ENCODE data around the gene PKIG. TPM values are rescaled to one million over a fixed set of nuclear protein-coding genes. Genes with fewer than 3 reads are reported as not detected.
A peak's percentile ranks its signal among the peaks of the same experiment; 100 is the strongest.

The PKIG gene
- polyA plus RNA-seq, 6 donors from 2014 or later = 74.7 to 219 (median 103) TPM

DNA sequence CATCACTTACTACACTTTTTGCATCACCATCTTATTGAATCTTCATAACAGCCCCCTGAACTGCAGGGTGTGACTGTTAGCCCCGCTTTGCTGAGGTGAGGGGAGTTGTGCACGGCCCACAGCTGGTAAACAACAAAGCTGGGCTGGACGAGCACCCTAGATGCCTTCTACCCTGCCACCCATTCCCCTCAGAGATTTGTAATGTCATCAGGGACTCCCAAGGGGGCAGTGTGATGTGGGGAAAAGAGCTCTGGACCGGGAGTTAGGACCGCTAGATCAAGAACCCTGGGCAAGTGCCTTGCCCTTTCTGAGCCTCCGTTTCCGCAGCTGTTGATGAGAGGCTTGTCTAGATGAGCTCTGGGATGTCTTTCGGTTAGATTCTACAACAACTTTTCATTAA, 20.9 kb downstream of the PKIG start:
- H3K27me3 Mint-ChIP-seq = no peaks in the 10 kb centered on the region
- ATAC-seq (ENCODE audit: low read depth in 2 of 2) (no peak), DNase-seq (no peak)
- peaks cover 0 to 5% (median 0%) of the 10 kb centered on the region in 7 donors for H3K9me3 Mint-ChIP-seq
- no peak overlapping the region for H3K27ac Mint-ChIP-seq
- H3K4me3 Mint-ChIP-seq = no peak overlapping the region
- peaks cover 6 to 21% of the 10 kb centered on the region in 2 donors for H3K36me3 Mint-ChIP-seq
- H3K4me1 Mint-ChIP-seq = peaks cover 19 to 42% (median 30%) of the 10 kb centered on the region in 3 donors

- peaks cover 6 to 11% of the 10 kb centered on the region in 2 donors for H3K36me3 Mint-ChIP-seq
- H3K4me3 Mint-ChIP-seq = peak overlapping the region in 3 of 8 donors; percentile 9 to 21 (median 10)
- H3K27ac Mint-ChIP-seq = peak overlapping the region in 4 of 6 donors; percentile 60 to 88 (median 70)
- peaks cover 0 to 5% (median 0%) of the 10 kb centered on the region in 7 donors for H3K9me3 Mint-ChIP-seq
- peaks cover 34 to 55% (median 53%) of the 10 kb centered on the region in 3 donors for H3K4me1 Mint-ChIP-seq
- DNase-seq (no peak), ATAC-seq (ENCODE audit: low read depth in 2 of 2) (no peak)
- no peaks in the 10 kb centered on the region for H3K27me3 Mint-ChIP-seq
These were observed 24.5 kb downstream of the PKIG start for GRCh38 chr20:44606725-44607441.

DNA sequence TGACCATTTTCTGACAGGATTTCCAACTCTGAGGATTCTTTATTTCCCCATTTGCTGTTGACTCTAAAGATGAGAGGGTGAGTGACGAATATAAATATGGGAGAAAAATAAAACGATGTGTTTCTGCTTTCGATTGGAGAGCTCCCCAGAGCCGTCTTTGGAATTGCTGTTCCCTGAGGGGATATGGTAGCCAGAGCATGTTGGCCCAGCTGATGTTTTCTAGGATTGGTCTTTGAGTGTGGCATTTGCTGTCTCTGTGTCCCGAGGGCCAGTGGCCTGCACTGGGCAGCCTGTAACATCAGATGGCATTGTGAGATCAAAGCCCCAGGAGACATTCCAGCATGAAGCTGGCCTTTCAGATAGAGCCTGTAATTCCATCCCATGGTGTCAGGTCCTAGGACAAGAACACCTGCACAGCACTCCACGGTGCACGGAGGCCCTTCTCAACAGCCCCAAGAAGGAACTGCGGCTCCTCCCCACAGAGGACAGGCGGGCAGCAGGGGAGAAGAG, 26.7 kb downstream of the PKIG start:
- H3K4me3 Mint-ChIP-seq = peak overlapping the region in 5 of 8 donors; percentile 12 to 56 (median 30)
- H3K36me3 Mint-ChIP-seq = peaks cover 13 to 20% of the 10 kb centered on the region in 2 donors
- ATAC-seq (ENCODE audit: low read depth in 2 of 2) (no peak), DNase-seq (no peak)
- H3K9me3 Mint-ChIP-seq = peaks cover 0 to 5% (median 0%) of the 10 kb centered on the region in 7 donors
- H3K27ac Mint-ChIP-seq = peak overlapping the region; percentile 76 to 99 (median 90)
- no peaks in the 10 kb centered on the region for H3K27me3 Mint-ChIP-seq
- H3K4me1 Mint-ChIP-seq = peaks cover 38 to 67% (median 59%) of the 10 kb centered on the region in 3 donors

DNA sequence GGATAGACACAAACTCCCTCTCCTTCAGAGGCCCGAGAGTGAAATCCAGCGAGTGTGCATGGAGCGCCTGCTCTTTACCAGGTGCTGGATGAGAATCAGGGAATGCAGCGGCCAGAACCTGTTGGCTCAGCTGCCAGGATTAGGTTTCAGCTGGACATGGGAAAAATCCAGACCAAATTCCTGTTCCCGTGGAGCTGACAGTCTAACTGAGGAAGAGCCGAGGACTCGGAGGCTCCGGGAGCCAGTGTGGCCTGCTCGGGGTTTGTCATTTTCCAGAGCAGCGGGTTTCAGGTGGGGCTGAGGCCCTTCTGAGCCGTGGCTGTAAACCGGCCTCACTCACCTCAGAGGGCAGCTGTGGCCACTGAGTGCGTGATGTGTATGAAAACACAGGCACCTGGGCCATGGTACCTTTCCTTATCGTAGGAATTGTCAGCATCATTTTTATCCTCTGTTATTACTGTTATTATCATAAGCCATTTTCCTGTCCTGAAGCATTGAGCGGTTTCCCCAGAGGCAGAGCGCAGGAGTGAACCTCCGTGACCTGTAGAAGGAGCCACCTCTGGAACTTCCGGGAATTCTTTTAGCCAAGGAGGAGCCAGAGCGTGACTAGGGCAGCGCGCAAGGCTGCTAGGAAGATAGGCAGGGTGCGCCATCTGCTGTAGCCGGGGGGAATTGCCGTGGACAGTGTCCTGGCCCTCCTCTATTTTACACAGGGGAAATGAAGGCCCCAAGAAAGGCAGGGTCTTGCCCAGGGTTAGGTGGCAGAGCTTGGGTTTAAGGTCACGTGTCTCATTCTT, 27.3 kb downstream of the PKIG start:
- Mint-ChIP-seq H3K9me3 (peaks cover 0 to 5% (median 0%) of the 10 kb centered on the region in 7 donors), H3K4me3 (peak overlapping the region; percentile 61 to 89 (median 71)), H3K27ac (peak overlapping the region; percentile 95 to 99 (median 98)), H3K4me1 (peaks cover 41 to 67% (median 61%) of the 10 kb centered on the region in 3 donors), H3K36me3 (peaks cover 17 to 23% of the 10 kb centered on the region in 2 donors), H3K27me3 (no peaks in the 10 kb centered on the region)
- ATAC-seq (ENCODE audit: low read depth in 2 of 2) (peak; percentile 90 to 91), DNase-seq (peak; percentile 75)

- no peak for DNase-seq
- Mint-ChIP-seq H3K27me3 (no peaks in the 10 kb centered on the region), H3K9me3 (peaks cover 0 to 5% (median 0%) of the 10 kb centered on the region in 7 donors), H3K4me1 (peaks cover 48 to 74% (median 68%) of the 10 kb centered on the region in 3 donors), H3K4me3 (peak overlapping the region; percentile 61 to 89 (median 71)), H3K36me3 (peaks cover 23 to 24% of the 10 kb centered on the region in 2 donors), H3K27ac (peak overlapping the region; percentile 95 to 99 (median 98))
- peak; percentile 48 to 58 for ATAC-seq (ENCODE audit: low read depth in 2 of 2)
These were observed 28.1 kb downstream of the PKIG start for GRCh38 chr20:44610313-44610962.

DNA sequence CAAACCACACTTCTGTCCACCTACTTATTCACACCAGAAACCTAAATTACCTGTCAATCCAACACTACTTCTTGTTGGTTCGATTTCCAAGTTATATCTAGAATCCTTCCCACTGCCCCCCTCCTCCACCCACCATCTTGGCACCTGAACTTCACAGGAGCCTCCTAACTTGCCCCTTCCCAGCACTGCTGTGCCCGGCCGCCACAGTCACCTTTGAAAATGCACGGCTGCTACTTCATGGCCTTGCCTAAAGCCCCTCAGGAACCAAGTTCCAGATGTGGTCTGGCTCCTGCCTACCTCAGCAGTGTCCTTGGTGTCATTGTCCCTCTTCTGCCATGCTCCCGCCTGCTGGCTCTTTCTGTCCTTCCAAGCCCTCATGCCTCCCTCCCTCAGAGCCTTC, 31.2 kb downstream of the PKIG start:
- peaks cover 63 to 73% (median 72%) of the 10 kb centered on the region in 3 donors for H3K4me1 Mint-ChIP-seq
- H3K9me3 Mint-ChIP-seq = no peaks in the 10 kb centered on the region
- H3K27ac Mint-ChIP-seq = peak overlapping the region in 2 of 6 donors; percentile 81 to 87
- H3K36me3 Mint-ChIP-seq = peaks cover 12 to 31% of the 10 kb centered on the region in 2 donors
- H3K4me3 Mint-ChIP-seq = peak overlapping the region in 3 of 8 donors; percentile 6 to 68 (median 57)
- DNase-seq (no peak), ATAC-seq (ENCODE audit: low read depth in 2 of 2) (no peak)
- no peaks in the 10 kb centered on the region for H3K27me3 Mint-ChIP-seq

DNA sequence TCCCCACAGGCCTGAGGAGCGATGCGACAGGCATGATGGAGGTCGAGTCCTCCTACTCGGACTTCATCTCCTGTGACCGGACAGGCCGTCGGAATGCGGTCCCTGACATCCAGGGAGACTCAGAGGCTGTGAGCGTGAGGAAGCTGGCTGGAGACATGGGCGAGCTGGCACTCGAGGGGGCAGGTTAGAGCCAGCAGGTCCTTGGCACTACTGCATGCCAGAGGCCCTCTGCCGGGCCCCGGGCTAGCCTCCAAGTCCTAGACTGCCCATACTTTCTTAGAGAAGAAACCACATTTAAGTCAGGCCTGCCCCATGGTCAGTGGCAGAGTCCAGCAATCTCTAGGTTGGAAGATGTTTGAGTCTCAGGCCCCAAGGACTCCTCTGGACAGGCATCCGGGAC, 32.1 kb downstream of the PKIG start:
- DNase-seq = no peak
- H3K36me3 Mint-ChIP-seq = peaks cover 12 to 35% of the 10 kb centered on the region in 2 donors
- H3K4me1 Mint-ChIP-seq = peaks cover 59 to 67% (median 65%) of the 10 kb centered on the region in 3 donors
- H3K4me3 Mint-ChIP-seq = no peak overlapping the region
- no peaks in the 10 kb centered on the region for H3K9me3 Mint-ChIP-seq
- H3K27ac Mint-ChIP-seq = peak overlapping the region in 4 of 6 donors; percentile 72 to 99 (median 90)
- no peak for ATAC-seq (ENCODE audit: low read depth in 2 of 2)
- H3K27me3 Mint-ChIP-seq = no peaks in the 10 kb centered on the region

GRCh38 chr20:44615169-44615791, 32.9 kb downstream of the PKIG start:
- Mint-ChIP-seq H3K36me3 (peaks cover 12 to 42% of the 10 kb centered on the region in 2 donors), H3K27me3 (no peaks in the 10 kb centered on the region), H3K27ac (peak overlapping the region; percentile 76 to 99 (median 93)), H3K4me3 (peak overlapping the region in 2 of 8 donors; percentile 12 to 16), H3K4me1 (peaks cover 57 to 67% (median 57%) of the 10 kb centered on the region in 3 donors), H3K9me3 (no peaks in the 10 kb centered on the region)
- DNase-seq = no peak
- ATAC-seq (ENCODE audit: low read depth in 2 of 2) = peak in 1 of 2 donors; percentile 25

- peak overlapping the region in 3 of 8 donors; percentile 5 to 24 (median 16) for H3K4me3 Mint-ChIP-seq
- no peak for DNase-seq
- peaks cover 49 to 59% (median 56%) of the 10 kb centered on the region in 3 donors for H3K4me1 Mint-ChIP-seq
- H3K27ac Mint-ChIP-seq = peak overlapping the region; percentile 81 to 99 (median 92)
- H3K36me3 Mint-ChIP-seq = peaks cover 12 to 44% of the 10 kb centered on the region in 2 donors
- ATAC-seq (ENCODE audit: low read depth in 2 of 2) = no peak
- H3K27me3 Mint-ChIP-seq = no peaks in the 10 kb centered on the region
- H3K9me3 Mint-ChIP-seq = no peaks in the 10 kb centered on the region
These were observed 33.7 kb downstream of the PKIG start for GRCh38 chr20:44615876-44616603.

DNA sequence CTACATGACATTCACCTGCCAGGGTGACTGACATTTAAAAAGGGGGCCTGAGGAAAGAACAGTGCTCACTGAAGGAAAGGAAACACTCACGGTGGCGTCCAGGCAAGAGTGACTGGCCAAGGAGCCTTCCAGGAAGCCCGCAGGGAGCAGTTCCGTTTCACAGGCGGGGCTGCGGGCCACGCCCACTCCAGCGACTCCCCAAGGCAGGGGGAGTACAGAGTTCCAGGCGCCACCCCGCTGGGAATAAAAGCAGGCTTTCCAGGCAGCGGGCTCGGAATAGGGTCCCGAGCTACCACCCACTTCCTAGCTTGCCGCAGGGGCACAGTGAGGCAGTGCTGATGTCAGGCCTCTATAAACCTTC, 34.2 kb downstream of the PKIG start:
- H3K36me3 Mint-ChIP-seq = peaks cover 15 to 44% of the 10 kb centered on the region in 2 donors
- H3K27ac Mint-ChIP-seq = peak overlapping the region in 3 of 6 donors; percentile 75 to 87 (median 81)
- H3K4me3 Mint-ChIP-seq = no peak overlapping the region
- ATAC-seq (ENCODE audit: low read depth in 2 of 2) (no peak), DNase-seq (no peak)
- H3K9me3 Mint-ChIP-seq = no peaks in the 10 kb centered on the region
- H3K27me3 Mint-ChIP-seq = no peaks in the 10 kb centered on the region
- H3K4me1 Mint-ChIP-seq = peaks cover 44 to 54% (median 52%) of the 10 kb centered on the region in 3 donors

DNA sequence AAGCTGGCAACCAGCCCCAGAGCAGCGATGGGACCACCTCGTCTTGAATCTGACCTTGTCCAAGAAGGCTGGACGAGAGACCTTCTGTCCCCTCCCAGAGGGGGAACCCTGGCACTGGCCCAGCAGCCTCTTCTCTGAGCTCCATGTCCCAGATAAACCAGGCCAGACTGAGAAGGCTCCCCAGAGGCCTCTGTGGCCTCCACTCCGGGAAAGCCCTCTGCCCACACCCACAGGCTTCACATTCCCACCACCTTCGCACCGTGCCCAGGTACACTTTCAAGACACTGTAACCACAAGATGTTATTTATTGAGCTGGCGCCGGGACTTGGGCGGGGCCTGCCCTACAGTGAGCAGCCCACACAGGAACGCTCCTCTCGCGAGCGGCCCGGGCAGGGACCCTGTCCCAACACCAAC, 35.9 kb downstream of the PKIG start:
- no peaks in the 10 kb centered on the region for H3K9me3 Mint-ChIP-seq
- H3K27ac Mint-ChIP-seq = peak overlapping the region; percentile 64 to 92 (median 82)
- no peaks in the 10 kb centered on the region for H3K27me3 Mint-ChIP-seq
- peaks cover 14 to 44% of the 10 kb centered on the region in 2 donors for H3K36me3 Mint-ChIP-seq
- ATAC-seq (ENCODE audit: low read depth in 2 of 2) (no peak), DNase-seq (no peak)
- H3K4me3 Mint-ChIP-seq = peak overlapping the region in 1 of 8 donors; percentile 22
- H3K4me1 Mint-ChIP-seq = peaks cover 38 to 53% (median 50%) of the 10 kb centered on the region in 3 donors

GRCh38 chr20:44619294-44619693, 36.9 kb downstream of the PKIG start:
- peaks cover 0 to 2% (median 0%) of the 10 kb centered on the region in 7 donors for H3K9me3 Mint-ChIP-seq
- H3K27me3 Mint-ChIP-seq = no peaks in the 10 kb centered on the region
- H3K36me3 Mint-ChIP-seq = peaks cover 4 to 34% of the 10 kb centered on the region in 2 donors
- peak overlapping the region in 5 of 6 donors; percentile 42 to 87 (median 61) for H3K27ac Mint-ChIP-seq
- no peak overlapping the region for H3K4me3 Mint-ChIP-seq
- DNase-seq (no peak), ATAC-seq (ENCODE audit: low read depth in 2 of 2) (no peak)
- H3K4me1 Mint-ChIP-seq = peaks cover 35 to 50% (median 41%) of the 10 kb centered on the region in 3 donors

Measured in naive B cell (primary cell).